ENCODE measurements around the gene PRKN. TPM values are rescaled to one million over a fixed set of nuclear protein-coding genes. Genes with fewer than 3 reads are reported as not detected.

PRKN gene
- total and polyA plus RNA-seq, 2 donors, result 3.5 to 6.5 TPM

- peak overlapping the region; percentile 91 for H3K4me3 ChIP-seq (ENCODE audit: low read depth, low read length)
- H3K27ac ChIP-seq (ENCODE audit: low read depth), result peak overlapping the region; percentile 85
- no peaks in the 10 kb centered on the region for H3K4me1 ChIP-seq (ENCODE audit: insufficient read depth)
- no peak for DNase-seq (ENCODE audit: extremely low spot score)
- 12% methylated on average over 13 of the region's 13 CpGs for WGBS
- H3K36me3 ChIP-seq (ENCODE audit: insufficient read depth), result no peaks in the 10 kb centered on the region
Measured at GRCh38 chr6:162726947-162727321, 632 bp downstream of the PRKN start.

- H3K36me3 ChIP-seq (ENCODE audit: insufficient read depth), result no peaks in the 10 kb centered on the region
- no peak for DNase-seq (ENCODE audit: extremely low spot score)
- 96% methylated on average over 1 of the region's 1 CpG for WGBS
- no peaks in the 10 kb centered on the region for H3K4me1 ChIP-seq (ENCODE audit: insufficient read depth)
- no peak overlapping the region for H3K4me3 ChIP-seq (ENCODE audit: low read depth, low read length)
- no peak overlapping the region for H3K27ac ChIP-seq (ENCODE audit: low read depth)
Measured at GRCh38 chr6:162722633-162723032, 4.9 kb downstream of the PRKN start.

GRCh38 chr6:162722226-162722625 lies 5.3 kb downstream of the PRKN start:
- Histone ChIP-seq H3K4me3 (ENCODE audit: low read depth, low read length) (no peak overlapping the region), H3K4me1 (ENCODE audit: insufficient read depth) (no peaks in the 10 kb centered on the region), H3K27ac (ENCODE audit: low read depth) (no peak overlapping the region), H3K36me3 (ENCODE audit: insufficient read depth) (no peaks in the 10 kb centered on the region)
- no peak for DNase-seq (ENCODE audit: extremely low spot score)
- WGBS, result 87% methylated on average over 2 of the region's 2 CpGs

GRCh38 chr6:162721404-162721687 lies 6.2 kb downstream of the PRKN start:
- no peaks in the 10 kb centered on the region for H3K4me1 ChIP-seq (ENCODE audit: insufficient read depth)
- DNase-seq (ENCODE audit: extremely low spot score), result no peak
- H3K27ac ChIP-seq (ENCODE audit: low read depth), result no peak overlapping the region
- H3K4me3 ChIP-seq (ENCODE audit: low read depth, low read length), result no peak overlapping the region
- no peaks in the 10 kb centered on the region for H3K36me3 ChIP-seq (ENCODE audit: insufficient read depth)
- WGBS, result 90% methylated on average over 2 of the region's 2 CpGs

GRCh38 chr6:162719528-162719927 lies 8.0 kb downstream of the PRKN start:
- DNase-seq (ENCODE audit: extremely low spot score), result no peak
- no peaks in the 10 kb centered on the region for H3K4me1 ChIP-seq (ENCODE audit: insufficient read depth)
- H3K27ac ChIP-seq (ENCODE audit: low read depth), result no peak overlapping the region
- no peaks in the 10 kb centered on the region for H3K36me3 ChIP-seq (ENCODE audit: insufficient read depth)
- no peak overlapping the region for H3K4me3 ChIP-seq (ENCODE audit: low read depth, low read length)
- 95% methylated on average over 1 of the region's 1 CpG for WGBS

GRCh38 chr6:162715601-162716000 lies 12.0 kb downstream of the PRKN start:
- Histone ChIP-seq H3K4me1 (ENCODE audit: insufficient read depth) (no peaks in the 10 kb centered on the region), H3K4me3 (ENCODE audit: low read depth, low read length) (no peak overlapping the region), H3K36me3 (ENCODE audit: insufficient read depth) (no peaks in the 10 kb centered on the region), H3K27ac (ENCODE audit: low read depth) (no peak overlapping the region)
- 92% methylated on average over 6 of the region's 6 CpGs for WGBS
- no peak for DNase-seq (ENCODE audit: extremely low spot score)

GRCh38 chr6:162713974-162714780 lies 13.4 kb downstream of the PRKN start:
- Histone ChIP-seq H3K4me3 (ENCODE audit: low read depth, low read length) (no peak overlapping the region), H3K4me1 (ENCODE audit: insufficient read depth) (no peaks in the 10 kb centered on the region), H3K27ac (ENCODE audit: low read depth) (no peak overlapping the region), H3K36me3 (ENCODE audit: insufficient read depth) (no peaks in the 10 kb centered on the region)
- 80% methylated on average over 13 of the region's 13 CpGs for WGBS
- DNase-seq (ENCODE audit: extremely low spot score), result peak; percentile 31

GRCh38 chr6:162712694-162713093 lies 14.9 kb downstream of the PRKN start:
- no peak for DNase-seq (ENCODE audit: extremely low spot score)
- no peaks in the 10 kb centered on the region for H3K4me1 ChIP-seq (ENCODE audit: insufficient read depth)
- 86% methylated on average over 2 of the region's 2 CpGs for WGBS

GRCh38 chr6:162711376-162711775 lies 16.2 kb downstream of the PRKN start:
- 94% methylated on average over 4 of the region's 4 CpGs for WGBS
- Histone ChIP-seq H3K27ac (ENCODE audit: low read depth) (no peak overlapping the region), H3K36me3 (ENCODE audit: insufficient read depth) (no peaks in the 10 kb centered on the region), H3K4me1 (ENCODE audit: insufficient read depth) (no peaks in the 10 kb centered on the region), H3K4me3 (ENCODE audit: low read depth, low read length) (no peak overlapping the region)
- DNase-seq (ENCODE audit: extremely low spot score), result no peak

More at GRCh38 chr6:162712694-162713093, 14.9 kb downstream of the PRKN start:
- Histone ChIP-seq H3K36me3 (ENCODE audit: insufficient read depth) (no peaks in the 10 kb centered on the region), H3K4me3 (ENCODE audit: low read depth, low read length) (no peak overlapping the region), H3K27ac (ENCODE audit: low read depth) (no peak overlapping the region)

- H3K4me3 ChIP-seq (ENCODE audit: low read depth, low read length), result no peak overlapping the region
- H3K4me1 ChIP-seq (ENCODE audit: insufficient read depth), result no peaks in the 10 kb centered on the region
- no peak for DNase-seq (ENCODE audit: extremely low spot score)
- 90% methylated on average over 2 of the region's 2 CpGs for WGBS
- no peak overlapping the region for H3K27ac ChIP-seq (ENCODE audit: low read depth)
- no peaks in the 10 kb centered on the region for H3K36me3 ChIP-seq (ENCODE audit: insufficient read depth)
Measured at GRCh38 chr6:162710936-162711335, 16.6 kb downstream of the PRKN start.

- H3K4me3 ChIP-seq (ENCODE audit: low read depth, low read length), result no peak overlapping the region
- H3K4me1 ChIP-seq (ENCODE audit: insufficient read depth), result no peaks in the 10 kb centered on the region
- DNase-seq (ENCODE audit: extremely low spot score), result no peak
- WGBS, result 94% methylated on average over 1 of the region's 1 CpG
- no peaks in the 10 kb centered on the region for H3K36me3 ChIP-seq (ENCODE audit: insufficient read depth)
- H3K27ac ChIP-seq (ENCODE audit: low read depth), result no peak overlapping the region
Measured at GRCh38 chr6:162710419-162710818, 17.1 kb downstream of the PRKN start.

GRCh38 chr6:162709431-162709830 lies 18.1 kb downstream of the PRKN start:
- no peak overlapping the region for H3K4me3 ChIP-seq (ENCODE audit: low read depth, low read length)
- WGBS, result 92% methylated on average over 4 of the region's 4 CpGs

GRCh38 chr6:162708971-162709370 lies 18.6 kb downstream of the PRKN start:
- DNase-seq (ENCODE audit: extremely low spot score), result no peak
- H3K4me3 ChIP-seq (ENCODE audit: low read depth, low read length), result no peak overlapping the region
- no peaks in the 10 kb centered on the region for H3K4me1 ChIP-seq (ENCODE audit: insufficient read depth)
- H3K36me3 ChIP-seq (ENCODE audit: insufficient read depth), result no peaks in the 10 kb centered on the region
- WGBS, result 98% methylated on average over 6 of the region's 6 CpGs
- no peak overlapping the region for H3K27ac ChIP-seq (ENCODE audit: low read depth)

More at GRCh38 chr6:162709431-162709830, 18.1 kb downstream of the PRKN start:
- DNase-seq (ENCODE audit: extremely low spot score), result no peak
- H3K4me1 ChIP-seq (ENCODE audit: insufficient read depth), result no peaks in the 10 kb centered on the region
- no peaks in the 10 kb centered on the region for H3K36me3 ChIP-seq (ENCODE audit: insufficient read depth)
- no peak overlapping the region for H3K27ac ChIP-seq (ENCODE audit: low read depth)

- DNase-seq (ENCODE audit: extremely low spot score), result peak; percentile 47
- Histone ChIP-seq H3K4me3 (ENCODE audit: low read depth, low read length) (no peak overlapping the region), H3K36me3 (ENCODE audit: insufficient read depth) (no peaks in the 10 kb centered on the region), H3K27ac (ENCODE audit: low read depth) (no peak overlapping the region), H3K4me1 (ENCODE audit: insufficient read depth) (no peaks in the 10 kb centered on the region)
- 34% methylated on average over 6 of the region's 6 CpGs for WGBS
Measured at GRCh38 chr6:162706232-162706631, 21.3 kb downstream of the PRKN start.

GRCh38 chr6:162705736-162706135 lies 21.8 kb downstream of the PRKN start:
- Histone ChIP-seq H3K4me1 (ENCODE audit: insufficient read depth) (no peaks in the 10 kb centered on the region), H3K36me3 (ENCODE audit: insufficient read depth) (no peaks in the 10 kb centered on the region), H3K27ac (ENCODE audit: low read depth) (no peak overlapping the region), H3K4me3 (ENCODE audit: low read depth, low read length) (no peak overlapping the region)
- 68% methylated on average over 4 of the region's 4 CpGs for WGBS
- DNase-seq (ENCODE audit: extremely low spot score), result no peak
